NOMO-1 treated with DMSO at 0.1 percent for 48 hours (cell line): Measurements from ENCODE around the gene ETV3L.
"Not testable (repeated sequence)": the region's sequence is repeated elsewhere in the genome, so short reads cannot be mapped to it uniquely, and the experiment has no call there.

Source experiments
- DNase-seq: peaks from one replicate; lab custom pipeline; 2025; ENCODE audit not compliant: unreplicated experiment; lab: John Stamatoyannopoulos, UW

ETV3L gene

GRCh38 chr1:157084720-157085119 is 14.9 kb downstream of the ETV3L start:
- DNase-seq = no peak

- DNase-seq = no peak
These were observed 17.9 kb downstream of the ETV3L start for GRCh38 chr1:157081707-157082106.

DNA sequence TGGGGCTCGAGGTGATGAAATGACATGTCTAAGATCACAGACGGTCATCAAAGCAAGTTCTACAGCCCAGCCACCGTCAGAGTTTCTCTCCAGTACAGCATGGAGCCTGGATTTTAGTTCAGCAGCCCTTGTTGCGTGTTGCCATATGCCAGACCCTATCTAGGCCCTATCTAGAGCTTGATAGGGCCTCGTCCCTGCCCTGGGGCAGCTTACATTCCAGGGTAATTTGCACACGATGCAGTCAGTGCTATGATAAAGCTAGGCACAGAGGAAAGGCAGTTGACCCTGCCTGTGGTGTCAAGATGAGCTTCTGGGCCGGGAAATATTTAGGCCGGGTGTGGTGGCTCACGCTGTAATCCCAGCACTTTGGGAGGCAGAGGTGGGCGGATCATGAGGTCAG is 18.9 kb downstream of the ETV3L start:
- no peak for DNase-seq

GRCh38 chr1:157077394-157077793 is 22.2 kb downstream of the ETV3L start:
- no peak for DNase-seq

DNA sequence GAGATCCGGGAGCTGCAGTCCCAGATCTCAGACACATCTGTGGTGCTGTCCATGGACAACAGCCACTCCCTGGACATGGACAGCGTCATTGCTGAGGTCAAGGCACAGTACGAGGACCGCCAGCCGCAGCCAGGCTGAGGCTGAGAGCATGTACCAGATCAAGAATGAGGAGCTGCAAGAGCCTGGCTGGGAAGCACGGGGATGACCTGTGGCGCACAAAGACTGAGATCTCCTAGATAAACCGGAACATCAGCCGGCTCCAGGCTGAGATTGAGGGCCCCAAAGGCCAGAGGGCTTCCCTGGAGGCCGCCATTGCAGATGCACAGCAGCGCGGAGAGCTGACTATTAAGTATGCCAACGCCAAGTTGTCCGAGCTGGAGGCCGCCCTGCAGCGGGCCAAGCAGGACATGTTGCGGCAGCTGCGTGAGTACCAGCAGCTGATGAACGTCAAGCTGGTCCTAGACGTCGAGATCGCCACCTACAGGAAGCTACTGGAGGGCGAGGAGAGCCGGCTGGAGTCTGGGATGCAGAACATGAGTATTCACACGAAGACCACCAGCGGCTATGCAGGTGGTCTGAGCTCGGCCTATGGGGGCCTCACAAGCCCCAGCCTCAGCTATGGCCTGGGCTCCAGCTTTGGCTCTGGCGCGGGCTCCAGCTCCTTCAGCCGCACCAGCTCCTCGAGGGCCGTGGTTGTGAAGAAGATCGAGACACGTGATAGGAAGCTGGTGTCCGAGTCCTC is 25.5 kb downstream of the ETV3L start:
- DNase-seq = peak; percentile 59

- no peak for DNase-seq
These were observed 30.0 kb downstream of the ETV3L start for GRCh38 chr1:157069601-157070000.

GRCh38 chr1:157059241-157059640 is 40.4 kb downstream of the ETV3L start:
- DNase-seq = not testable (repeated sequence)

- no peak for DNase-seq
These were observed 43.3 kb downstream of the ETV3L start for GRCh38 chr1:157056269-157056668.

- DNase-seq = peak; percentile 63
These were observed 43.9 kb downstream of the ETV3L start for GRCh38 chr1:157055729-157056128.

GRCh38 chr1:157050836-157051235 is 48.8 kb downstream of the ETV3L start:
- no peak for DNase-seq

DNA sequence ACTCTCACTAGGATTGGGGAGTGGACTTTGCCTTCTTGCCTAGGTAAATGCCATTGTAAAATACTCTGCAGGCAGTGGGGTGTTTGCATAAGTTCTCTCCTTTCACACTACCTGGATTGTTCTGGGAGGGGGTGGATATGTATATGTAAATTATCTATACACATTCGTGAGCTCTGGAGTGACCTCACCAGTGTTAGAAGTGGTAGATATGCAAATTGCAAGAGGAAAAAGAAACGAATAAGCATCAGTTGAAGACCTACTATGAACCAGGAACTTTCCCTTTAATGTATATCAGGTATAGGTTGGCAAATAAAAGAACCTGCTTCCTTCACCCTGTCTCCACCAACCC is 52.6 kb downstream of the ETV3L start:
- no peak for DNase-seq

GRCh38 chr1:157045250-157046218 is 54.1 kb downstream of the ETV3L start, which contains the start of gene ARHGEF11:
ARHGEF11 (minus strand) TSS chr1:157045742; CDS start chr1:157044330, 1,412 bp downstream.
- DNase-seq = peak; percentile 59

GRCh38 chr1:157044326-157044725 is 55.3 kb downstream of the ETV3L start:
- DNase-seq = no peak

DNA sequence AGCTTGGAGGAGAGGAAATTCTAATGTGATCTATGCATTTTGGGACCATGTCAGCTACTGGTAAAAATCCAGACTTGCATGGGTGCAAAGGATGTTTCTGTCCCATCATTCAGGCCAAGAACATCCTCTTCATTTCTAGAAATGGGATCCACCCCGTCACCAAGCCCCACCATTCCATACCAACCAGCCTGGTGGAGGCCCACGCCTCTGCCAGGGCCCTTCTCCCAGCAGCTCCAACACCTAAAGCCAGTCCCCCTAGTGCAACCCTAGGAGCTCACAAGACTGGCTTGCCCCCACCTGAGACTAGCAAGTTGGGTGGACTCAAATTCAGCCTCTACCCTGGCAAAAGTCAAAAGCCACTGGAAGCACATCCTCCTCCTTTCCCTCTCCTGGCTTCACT is 55.9 kb downstream of the ETV3L start:
- DNase-seq = no peak

DNA sequence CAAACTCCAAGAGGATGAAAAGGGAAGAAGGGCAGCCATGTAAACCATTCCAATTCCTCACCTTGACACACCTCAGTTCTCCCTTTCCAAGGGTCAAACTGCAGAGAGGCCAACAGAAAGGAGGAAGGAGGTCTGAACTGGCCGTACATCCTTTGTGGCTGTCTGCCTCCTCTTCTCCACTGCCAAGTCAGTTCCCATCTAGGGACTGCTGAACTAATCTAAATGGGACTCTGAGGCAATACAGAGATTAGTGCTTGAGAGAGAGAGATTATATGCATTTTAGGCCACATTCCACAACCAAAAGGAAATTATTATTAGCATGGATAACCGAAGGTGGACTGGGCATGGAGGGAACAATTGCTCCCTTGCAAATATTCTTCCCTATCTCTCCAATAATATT is 56.8 kb downstream of the ETV3L start:
- no peak for DNase-seq
